ENCODE data around the gene CCDC88B. TPM values are rescaled to one million over a fixed set of nuclear protein-coding genes. Genes with fewer than 3 reads are reported as not detected.
A peak's percentile ranks its signal among the peaks of the same experiment; 100 is the strongest.

The CCDC88B gene
- total and polyA plus RNA-seq, 8 donors, result 4.7 to 35.7 (median 6.6) TPM

GRCh38 chr11:64403106-64403505 lies 63.1 kb downstream of the CCDC88B start:
- Histone ChIP-seq H3K4me1 (peaks cover 0 to 8% of the 10 kb centered on the region in 2 donors), H3K27me3 (no peaks in the 10 kb centered on the region), H3K9me3 (no peaks in the 10 kb centered on the region), H3K4me3 (no peak overlapping the region), H3K27ac (no peak overlapping the region), H3K36me3 (no peaks in the 10 kb centered on the region)
- TF ChIP-seq CTCF (IDR thresholded peaks at IDR 0.05), result no peak
- intact Hi-C loops (cut with DNase I), result no loop called here
- no peak for ATAC-seq
- DNase-seq, result no peak

- Histone ChIP-seq H3K4me3 (no peak overlapping the region), H3K27me3 (peaks cover 0 to 7% of the 10 kb centered on the region in 2 donors), H3K36me3 (no peaks in the 10 kb centered on the region), H3K27ac (no peak overlapping the region), H3K9me3 (no peaks in the 10 kb centered on the region), H3K4me1 (peaks cover 0 to 7% of the 10 kb centered on the region in 2 donors)
- intact Hi-C loops (cut with DNase I), result no loop called here
- ATAC-seq, result peak; percentile 28
- TF ChIP-seq CTCF (IDR thresholded peaks at IDR 0.05), result no peak
- DNase-seq, result peak in 2 of 4 donors; percentile 67 to 84
Observed at GRCh38 chr11:64406221-64406946, 66.4 kb downstream of the CCDC88B start.

Small RNA genes lying within 50 kb of the gene (microRNA-seq; reads per million reads assigned to microRNA genes)
- 2.7 to 4.4 reads per million in 2 donors for gene MIR1237
- gene MIR7155, result 0.55 to 1.5 reads per million in 2 donors

Other genes with a start within 250 kb of the CCDC88B start
- gene MACROD1, start 174.1 kb upstream of the CCDC88B start, total RNA-seq, result 10 to 100 TPM; 13.5 to 19.8 TPM
- 10 to 100 TPM; 18.5 to 25.1 (median 22.0) TPM for gene MACROD1, start 174.1 kb upstream of the CCDC88B start, polyA plus RNA-seq (ENCODE audit: insufficient read length in 6 of 6)
- gene STIP1, start 154.0 kb upstream of the CCDC88B start, total RNA-seq, result 100 to 1,000 TPM; 124 to 149 TPM
- 100 to 1,000 TPM; 142 to 209 (median 172) TPM for gene STIP1, start 154.0 kb upstream of the CCDC88B start, polyA plus RNA-seq (ENCODE audit: insufficient read length in 6 of 6)
- gene FERMT3, start 133.5 kb upstream of the CCDC88B start, total RNA-seq, result 100 to 1,000 TPM in 1 of 2 donors, 10 to 100 TPM in 1; 42.2 to 100 TPM
- 10 to 100 TPM in 3 of 6 donors, 1 to 10 TPM in 3; 9.1 to 11.9 (median 10.1) TPM for gene FERMT3, start 133.5 kb upstream of the CCDC88B start, polyA plus RNA-seq (ENCODE audit: insufficient read length in 6 of 6)
- 10 to 100 TPM; 26.8 to 28.9 TPM for gene TRPT1, start 114.0 kb upstream of the CCDC88B start, total RNA-seq
- 10 to 100 TPM; 26.3 to 33.2 (median 28.9) TPM for gene TRPT1, start 114.0 kb upstream of the CCDC88B start, polyA plus RNA-seq (ENCODE audit: insufficient read length in 6 of 6)
- 10 to 100 TPM; 50.6 to 54.3 TPM for gene NUDT22, start 113.9 kb upstream of the CCDC88B start, total RNA-seq
- gene NUDT22, start 113.9 kb upstream of the CCDC88B start, polyA plus RNA-seq (ENCODE audit: insufficient read length in 6 of 6), result 10 to 100 TPM; 17.1 to 28.7 (median 21.5) TPM
- 10 to 100 TPM; 26.0 to 43.3 TPM for gene DNAJC4, start 109.7 kb upstream of the CCDC88B start, total RNA-seq
- 10 to 100 TPM; 61.3 to 83.9 (median 72.3) TPM for gene DNAJC4, start 109.7 kb upstream of the CCDC88B start, polyA plus RNA-seq (ENCODE audit: insufficient read length in 6 of 6)
- gene VEGFB, start 105.6 kb upstream of the CCDC88B start, total RNA-seq, result 100 to 1,000 TPM; 107 to 132 TPM
- 100 to 1,000 TPM in 1 of 6 donors, 10 to 100 TPM in 5; 72.9 to 111 (median 81.7) TPM for gene VEGFB, start 105.6 kb upstream of the CCDC88B start, polyA plus RNA-seq (ENCODE audit: insufficient read length in 6 of 6)
- 10 to 100 TPM; 61.9 to 66.1 TPM for gene FKBP2, start 99.1 kb upstream of the CCDC88B start, total RNA-seq
- gene FKBP2, start 99.1 kb upstream of the CCDC88B start, polyA plus RNA-seq (ENCODE audit: insufficient read length in 6 of 6), result 10 to 100 TPM; 59.5 to 81.4 (median 70.7) TPM
- 100 to 1,000 TPM; 154 to 200 TPM for gene PPP1R14B, start 93.3 kb upstream of the CCDC88B start, total RNA-seq
- gene PPP1R14B, start 93.3 kb upstream of the CCDC88B start, polyA plus RNA-seq (ENCODE audit: insufficient read length in 6 of 6), result 100 to 1,000 TPM in 1 of 6 donors, 10 to 100 TPM in 5; 56.7 to 100 (median 79.5) TPM
- 10 to 100 TPM; 39.1 to 42.7 TPM for gene PLCB3, start 88.7 kb upstream of the CCDC88B start, total RNA-seq
- gene PLCB3, start 88.7 kb upstream of the CCDC88B start, polyA plus RNA-seq (ENCODE audit: insufficient read length in 6 of 6), result 10 to 100 TPM; 18.9 to 27.4 (median 21.7) TPM
- 10 to 100 TPM; 58.8 to 71.4 TPM for gene BAD, start 55.5 kb upstream of the CCDC88B start, total RNA-seq
- 10 to 100 TPM; 45.0 to 62.1 (median 52.2) TPM for gene BAD, start 55.5 kb upstream of the CCDC88B start, polyA plus RNA-seq (ENCODE audit: insufficient read length in 6 of 6)
- gene GPR137, start 54.4 kb upstream of the CCDC88B start, total RNA-seq, result 10 to 100 TPM; 34.1 to 39.6 TPM
- gene GPR137, start 54.4 kb upstream of the CCDC88B start, polyA plus RNA-seq (ENCODE audit: insufficient read length in 6 of 6), result 10 to 100 TPM; 23.6 to 33.7 (median 30.5) TPM
- not detected for gene KCNK4, start 48.9 kb upstream of the CCDC88B start, total RNA-seq
- under 1 TPM in 2 of 6 donors, not detected in 4; 0.11 to 0.14 TPM for gene KCNK4, start 48.9 kb upstream of the CCDC88B start, polyA plus RNA-seq (ENCODE audit: insufficient read length in 6 of 6)
- gene CATSPERZ, start 39.8 kb upstream of the CCDC88B start, total RNA-seq, result not detected
- not detected for gene CATSPERZ, start 39.8 kb upstream of the CCDC88B start, polyA plus RNA-seq (ENCODE audit: insufficient read length in 6 of 6)
- gene ESRRA, start 34.7 kb upstream of the CCDC88B start, total RNA-seq, result 10 to 100 TPM; 42.8 to 60.1 TPM
- gene ESRRA, start 34.7 kb upstream of the CCDC88B start, polyA plus RNA-seq (ENCODE audit: insufficient read length in 6 of 6), result 10 to 100 TPM; 10.2 to 19.3 (median 12.6) TPM
- 100 to 1,000 TPM; 178 to 196 TPM for gene TRMT112, start 22.6 kb upstream of the CCDC88B start, total RNA-seq
- 100 to 1,000 TPM; 211 to 252 (median 222) TPM for gene TRMT112, start 22.6 kb upstream of the CCDC88B start, polyA plus RNA-seq (ENCODE audit: insufficient read length in 6 of 6)
- 100 to 1,000 TPM; 165 to 208 TPM for gene PRDX5, start 22.1 kb upstream of the CCDC88B start, total RNA-seq
- 100 to 1,000 TPM; 150 to 209 (median 171) TPM for gene PRDX5, start 22.1 kb upstream of the CCDC88B start, polyA plus RNA-seq (ENCODE audit: insufficient read length in 6 of 6)
- 10 to 100 TPM; 37.1 to 57.6 TPM for gene RPS6KA4, start 19.0 kb downstream of the CCDC88B start, total RNA-seq
- 10 to 100 TPM; 10.6 to 17.6 (median 12.9) TPM for gene RPS6KA4, start 19.0 kb downstream of the CCDC88B start, polyA plus RNA-seq (ENCODE audit: insufficient read length in 6 of 6)
- not detected for gene SLC22A11, start 215.7 kb downstream of the CCDC88B start, total RNA-seq
- gene SLC22A11, start 215.7 kb downstream of the CCDC88B start, polyA plus RNA-seq (ENCODE audit: insufficient read length in 6 of 6), result under 1 TPM in 5 of 6 donors, not detected in 1; 0.12 to 0.25 (median 0.20) TPM

All from left lung (tissue), 10 donors.